D721Med (cell line): ENCODE measurements around the gene TSPAN9.

Experiments
- DNase-seq: peaks from one replicate; pipeline ENCODE4 v3.0.0; 2011; ENCODE audit warnings: low spot score; ENCODE audit not compliant: insufficient read length
- FAIRE-seq: peaks from 2 replicates; lab custom pipeline; 2011; peaks lifted over from hg19 to GRCh38; lab: Jason Lieb, UNC
- CTCF ChIP-seq: IDR thresholded peaks from 2 replicates; pipeline ENCODE4 v1.5.1; 2012; ENCODE audit warnings: mild to moderate bottlenecking, control low read depth; ENCODE audit not compliant: insufficient read depth; ENCODE audit errors: missing control alignments

The TSPAN9 gene

GRCh38 chr12:3191450-3191849 lies 114.3 kb downstream of the TSPAN9 start:
- DNase-seq (no peak), FAIRE-seq (no peak)
- TF ChIP-seq CTCF = no peak

GRCh38 chr12:3192221-3192620 lies 115.0 kb downstream of the TSPAN9 start:
- TF ChIP-seq CTCF = no peak
- FAIRE-seq (no peak), DNase-seq (no peak)

GRCh38 chr12:3193131-3193530 lies 116.0 kb downstream of the TSPAN9 start:
- no peak for FAIRE-seq
- TF ChIP-seq CTCF = no peak
- no peak for DNase-seq

- no peak for DNase-seq
- no peak for TF ChIP-seq CTCF
- no peak for FAIRE-seq
Measured at GRCh38 chr12:3193755-3194154, 116.6 kb downstream of the TSPAN9 start.

- no peak for FAIRE-seq
- DNase-seq = no peak
- no peak for TF ChIP-seq CTCF
Measured at GRCh38 chr12:3195337-3195736, 118.2 kb downstream of the TSPAN9 start.

- DNase-seq (no peak), FAIRE-seq (no peak)
- no peak for TF ChIP-seq CTCF
Measured at GRCh38 chr12:3195859-3196483, 118.8 kb downstream of the TSPAN9 start.

GRCh38 chr12:3196488-3196887 lies 119.3 kb downstream of the TSPAN9 start:
- no peak for TF ChIP-seq CTCF
- DNase-seq (no peak), FAIRE-seq (no peak)
